HG02938 (cell line): ENCODE measurements around the gene ZNF74.

Experiments used
- ATAC-seq: cut with Tn5 transposase; IDR thresholded peaks from one replicate; pipeline ENCODE4 v1.9.1; 2021; ENCODE audit warnings: mild to moderate bottlenecking, moderate library complexity; ENCODE audit not compliant: unreplicated experiment

Gene ZNF74

DNA sequence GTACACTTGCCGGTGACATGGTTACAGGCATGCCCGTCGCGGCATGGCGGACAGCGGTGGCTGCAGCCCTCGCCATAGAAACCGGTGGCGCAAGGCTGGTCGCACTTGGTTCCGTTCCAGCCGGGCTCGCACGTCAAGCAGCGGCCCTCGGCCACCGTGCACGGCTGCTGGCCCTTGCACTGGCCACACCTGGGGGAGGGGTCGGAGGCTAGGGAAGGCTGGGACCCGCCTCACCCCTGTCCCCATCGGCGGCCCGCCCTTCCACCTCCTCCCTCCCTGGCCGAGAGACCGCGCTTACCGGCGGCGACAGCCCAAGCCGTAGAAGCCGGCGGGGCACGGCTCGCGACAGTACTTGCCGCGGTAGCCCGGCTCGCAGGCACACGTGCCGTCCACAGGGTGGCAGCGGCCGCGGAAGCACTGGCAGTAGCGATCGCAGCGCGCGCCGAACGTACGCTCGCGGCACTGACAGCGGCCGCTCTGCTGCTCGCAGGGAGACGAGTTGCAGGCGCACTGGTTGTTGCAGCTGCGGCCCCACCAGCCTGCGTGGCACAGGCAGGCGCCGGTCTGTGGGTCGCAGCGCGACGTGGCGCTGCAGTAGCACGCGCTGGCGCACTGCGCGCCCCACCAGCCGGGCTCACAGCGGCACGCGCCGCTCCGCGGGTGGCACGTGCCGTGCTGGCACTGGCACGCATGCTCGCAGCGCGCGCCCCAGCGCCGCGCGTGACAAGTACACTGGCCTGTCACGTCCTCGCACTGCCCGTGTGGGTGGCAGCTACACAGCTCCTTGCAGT is 37.0 kb downstream of the ZNF74 start:
- no peak for ATAC-seq

DNA sequence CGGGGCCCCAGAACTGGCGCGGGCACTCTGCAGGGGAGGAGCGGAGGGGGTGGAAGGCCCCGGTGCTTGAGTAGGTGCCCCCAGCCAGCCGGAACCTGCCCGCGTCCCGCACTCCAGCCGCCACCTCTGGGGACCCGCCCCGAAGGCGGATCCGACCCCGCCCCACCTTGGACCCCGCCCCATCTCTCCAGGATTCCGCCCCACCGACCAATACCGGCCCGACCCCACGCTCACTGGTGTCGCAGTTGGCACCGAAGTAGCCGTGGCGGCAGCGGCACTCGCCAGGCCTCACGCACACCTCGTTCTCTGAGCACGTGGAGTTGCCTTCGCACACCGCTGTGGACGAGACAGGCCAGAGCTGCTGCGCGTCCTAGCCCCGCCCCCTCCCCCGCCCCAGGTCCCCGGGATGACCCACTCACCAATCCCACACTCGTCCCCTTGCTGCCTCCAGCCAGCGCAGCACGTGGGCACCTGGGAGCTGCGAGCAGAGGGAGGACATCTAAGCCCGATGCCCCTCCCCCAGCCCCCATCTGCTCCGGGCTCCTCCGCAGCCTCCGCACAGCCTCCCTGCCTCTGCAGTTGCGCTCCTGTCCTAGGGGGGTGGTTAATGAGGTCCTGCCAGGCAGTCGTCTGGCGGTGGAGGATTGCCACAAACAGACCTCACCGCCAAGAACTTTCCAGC is 37.7 kb downstream of the ZNF74 start:
- ATAC-seq: no peak

DNA sequence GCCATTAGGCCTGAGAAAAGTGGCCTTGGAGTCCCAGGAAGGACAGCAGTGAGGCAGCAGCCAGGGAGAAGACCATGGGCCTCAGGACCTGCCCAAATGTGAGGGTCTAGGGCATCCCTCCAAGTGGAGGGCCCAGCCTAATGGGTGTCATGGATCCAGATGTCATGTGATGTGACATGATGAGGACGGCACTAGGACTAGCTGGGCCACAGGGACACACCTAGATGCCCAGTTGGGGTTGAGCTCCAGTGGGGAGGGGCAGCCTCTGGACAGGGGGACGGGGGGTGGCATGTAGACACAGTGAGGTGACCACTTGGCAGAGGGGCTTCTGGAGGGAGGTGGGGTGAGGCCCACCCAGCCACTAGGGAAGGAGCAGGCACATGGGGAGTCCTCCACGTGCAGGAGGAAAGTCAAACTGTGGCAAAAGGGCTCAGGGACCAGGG is 38.3 kb downstream of the ZNF74 start:
- ATAC-seq: no peak

DNA sequence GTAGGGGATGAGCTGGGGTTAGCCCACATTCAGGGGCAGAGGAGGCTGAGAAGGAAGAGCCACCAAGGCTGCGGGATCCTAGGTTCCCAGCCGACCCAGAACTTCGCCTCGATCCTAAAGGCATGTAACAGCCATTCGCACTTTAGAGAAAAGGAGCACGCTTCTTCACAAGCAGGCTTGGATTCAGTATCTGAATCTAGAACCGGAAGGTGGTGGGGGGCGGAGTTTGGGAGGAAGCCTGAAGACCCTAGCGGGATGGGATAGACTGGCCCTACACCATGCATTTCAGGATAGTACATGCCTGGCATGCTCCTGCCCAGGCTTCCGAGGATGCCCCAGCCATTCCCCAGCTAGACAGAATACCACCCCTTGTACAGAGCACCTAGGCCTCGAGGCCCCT is 39.2 kb downstream of the ZNF74 start:
- ATAC-seq: no peak

DNA sequence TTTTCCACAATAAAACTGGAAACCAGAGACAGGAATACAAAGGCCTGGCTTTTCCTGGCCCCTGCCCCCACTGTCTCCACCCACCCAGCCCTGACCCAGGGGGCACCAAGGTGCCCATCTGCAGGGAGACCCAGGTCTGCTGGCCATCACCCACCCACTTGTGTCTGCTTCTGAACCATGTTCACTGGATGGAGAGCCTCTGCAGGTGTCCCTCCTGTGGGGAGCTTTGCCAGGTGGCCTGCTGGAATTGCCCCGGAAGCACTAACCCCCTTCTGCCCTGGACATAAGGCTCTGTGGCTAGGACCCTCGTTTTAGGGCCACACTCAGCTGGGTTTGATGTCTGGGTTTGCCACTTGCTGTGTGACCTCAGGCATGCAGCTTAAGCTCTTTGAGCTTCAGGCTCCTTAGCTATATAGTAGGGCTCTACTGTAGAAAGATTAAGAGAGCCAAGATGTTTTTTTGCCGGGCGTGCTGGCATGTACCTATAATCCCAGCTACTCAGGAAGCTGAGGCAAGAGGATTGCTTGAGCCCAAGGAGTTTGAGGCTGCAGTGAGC is 39.8 kb downstream of the ZNF74 start:
- no peak for ATAC-seq

DNA sequence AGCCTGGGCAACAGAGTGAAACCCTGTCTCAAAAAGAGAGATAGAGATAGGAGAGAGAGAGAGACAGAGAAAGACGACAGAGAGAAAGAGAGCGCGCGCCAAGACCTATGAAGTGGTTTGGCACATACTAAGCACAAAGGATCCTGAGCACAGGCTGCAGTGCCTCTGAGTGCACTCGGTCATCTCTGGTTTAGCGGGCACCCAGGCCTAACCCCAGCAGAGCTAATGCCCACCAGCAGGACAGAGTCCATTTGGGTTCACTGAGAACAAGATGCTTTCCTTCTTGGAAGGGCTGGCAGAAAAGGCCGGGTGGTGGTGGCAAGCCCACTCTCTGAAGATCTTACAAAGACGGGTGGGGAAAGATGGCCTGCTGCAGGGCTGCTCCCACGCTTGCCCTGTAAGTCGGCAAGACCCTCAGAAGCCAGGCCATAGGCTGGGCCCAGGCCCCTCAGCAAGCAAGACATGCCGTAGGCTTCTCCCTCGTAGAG is 40.4 kb downstream of the ZNF74 start:
- ATAC-seq: no peak

DNA sequence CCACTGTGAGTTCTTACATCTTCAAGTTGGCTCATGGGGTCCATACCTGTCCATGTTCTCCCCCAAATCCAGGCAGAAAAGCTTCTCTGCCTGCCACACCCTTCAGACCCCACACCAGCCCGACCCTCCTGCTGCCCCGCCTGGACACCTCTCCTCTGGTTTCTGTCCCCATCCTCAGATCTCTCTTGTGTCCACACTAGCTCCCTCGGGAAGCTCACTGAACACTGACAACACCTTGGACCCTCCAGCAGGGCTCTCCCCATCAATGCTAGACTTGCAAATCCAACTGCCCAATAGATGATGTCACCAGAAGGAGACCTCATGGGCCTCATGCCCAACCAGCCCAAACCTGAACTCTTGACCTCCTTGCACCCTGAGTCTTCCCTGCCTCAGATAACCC is 40.8 kb downstream of the ZNF74 start:
- no peak for ATAC-seq

DNA sequence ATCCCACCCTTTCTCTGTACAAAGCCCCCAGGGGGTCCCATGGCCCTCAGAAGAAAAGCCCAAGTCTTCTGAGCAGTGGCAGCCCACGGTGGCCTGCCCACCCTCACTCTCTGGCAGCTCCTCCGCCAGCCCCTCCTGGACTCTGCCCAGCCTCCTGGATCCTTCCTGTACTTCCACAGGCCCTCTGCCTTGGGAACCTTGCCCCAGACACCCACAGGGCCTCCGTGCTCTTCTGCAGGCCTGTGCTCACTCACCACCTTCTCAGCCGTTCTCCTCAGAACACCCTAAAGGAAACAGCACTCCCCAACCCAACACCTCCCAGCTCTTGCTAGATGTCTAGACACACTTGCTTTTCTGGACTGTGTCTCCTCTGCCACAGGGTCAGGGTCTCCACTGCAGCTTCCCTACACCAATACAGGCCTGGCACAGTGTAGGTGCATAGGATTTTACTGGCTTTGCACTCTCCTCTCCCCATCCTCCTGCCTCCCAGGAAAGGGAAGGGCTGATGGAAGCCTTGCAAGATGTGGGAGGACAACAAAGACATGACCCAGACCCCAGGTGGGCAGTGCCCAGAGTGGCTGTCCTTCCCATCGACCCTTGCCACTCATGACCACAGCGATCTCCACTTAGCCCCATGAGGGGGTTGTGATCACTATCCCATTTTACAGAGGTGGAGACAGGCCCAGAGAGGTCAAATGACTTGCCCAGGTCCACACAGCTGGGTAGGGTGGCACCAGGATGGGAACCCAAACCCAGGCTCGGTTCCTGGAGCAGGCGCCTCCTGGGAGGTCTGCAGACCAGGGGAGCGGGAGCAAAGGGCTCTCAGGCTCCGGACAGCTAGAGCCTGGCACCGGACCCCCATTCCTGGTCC is 41.7 kb downstream of the ZNF74 start:
- no peak for ATAC-seq

DNA sequence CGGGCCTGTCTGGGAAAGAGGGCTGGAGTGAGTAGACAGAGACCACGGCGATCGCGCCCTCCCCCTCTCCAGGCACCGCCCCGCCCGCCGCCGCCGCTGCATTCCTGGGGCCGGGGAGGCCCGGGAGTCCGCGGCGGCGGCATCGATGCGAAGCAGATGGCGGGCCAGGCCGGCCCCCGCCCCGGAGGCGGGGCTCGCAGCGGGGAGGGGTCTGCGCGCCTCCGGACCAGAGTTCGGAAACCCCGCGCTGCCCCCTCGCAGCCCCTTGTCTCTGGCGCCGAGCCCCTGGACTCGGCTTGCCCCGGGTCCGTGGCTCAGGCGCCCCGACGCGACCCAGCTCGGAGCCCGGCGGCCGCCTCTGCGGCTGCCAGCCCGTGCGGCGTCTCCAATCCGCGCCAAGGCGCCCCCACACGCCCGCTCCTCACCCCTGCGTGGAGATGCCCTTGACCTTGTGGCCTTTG is 42.4 kb downstream of the ZNF74 start:
- ATAC-seq: no peak

DNA sequence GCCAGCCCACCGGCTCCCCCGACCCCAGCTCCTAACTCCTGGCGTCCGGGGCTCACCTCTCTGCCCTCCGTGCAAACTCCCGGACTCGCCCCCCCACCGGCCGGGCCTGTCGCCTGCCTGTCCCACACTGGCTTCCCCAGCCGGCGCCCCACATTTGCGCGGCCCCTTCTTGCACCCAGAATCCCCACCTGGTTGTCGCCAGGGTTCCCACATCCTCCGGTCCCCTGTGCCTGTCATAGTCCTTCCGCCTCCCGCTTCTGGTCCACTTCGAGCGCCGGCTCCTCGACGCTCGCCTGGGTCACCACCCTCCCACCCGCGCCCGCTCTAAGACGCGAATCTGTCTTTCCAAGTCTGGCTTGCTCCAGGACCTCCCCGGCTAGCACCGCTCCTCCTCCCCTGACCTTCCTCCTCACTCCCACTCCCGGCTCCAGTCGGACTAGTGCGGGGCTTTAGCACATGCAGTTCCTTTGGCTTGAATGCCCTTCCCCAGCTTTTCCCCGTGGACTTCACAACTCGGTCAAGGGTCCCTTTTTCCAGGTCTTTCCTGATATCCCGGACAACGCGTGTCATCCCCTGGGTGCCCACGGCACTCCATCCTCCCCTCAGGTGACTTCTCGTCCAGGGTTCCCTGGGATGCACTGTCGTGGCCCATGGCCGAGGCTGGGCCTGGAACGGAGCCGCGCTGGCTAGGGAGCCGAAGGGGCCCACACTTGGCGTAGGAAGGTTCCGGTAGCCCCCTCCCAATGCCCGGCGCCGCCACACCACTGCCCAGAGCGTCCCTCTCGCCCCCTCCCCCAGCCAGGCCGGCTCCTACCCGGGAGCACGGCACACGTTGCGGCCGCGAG is 43.0 kb downstream of the ZNF74 start:
- no peak for ATAC-seq

DNA sequence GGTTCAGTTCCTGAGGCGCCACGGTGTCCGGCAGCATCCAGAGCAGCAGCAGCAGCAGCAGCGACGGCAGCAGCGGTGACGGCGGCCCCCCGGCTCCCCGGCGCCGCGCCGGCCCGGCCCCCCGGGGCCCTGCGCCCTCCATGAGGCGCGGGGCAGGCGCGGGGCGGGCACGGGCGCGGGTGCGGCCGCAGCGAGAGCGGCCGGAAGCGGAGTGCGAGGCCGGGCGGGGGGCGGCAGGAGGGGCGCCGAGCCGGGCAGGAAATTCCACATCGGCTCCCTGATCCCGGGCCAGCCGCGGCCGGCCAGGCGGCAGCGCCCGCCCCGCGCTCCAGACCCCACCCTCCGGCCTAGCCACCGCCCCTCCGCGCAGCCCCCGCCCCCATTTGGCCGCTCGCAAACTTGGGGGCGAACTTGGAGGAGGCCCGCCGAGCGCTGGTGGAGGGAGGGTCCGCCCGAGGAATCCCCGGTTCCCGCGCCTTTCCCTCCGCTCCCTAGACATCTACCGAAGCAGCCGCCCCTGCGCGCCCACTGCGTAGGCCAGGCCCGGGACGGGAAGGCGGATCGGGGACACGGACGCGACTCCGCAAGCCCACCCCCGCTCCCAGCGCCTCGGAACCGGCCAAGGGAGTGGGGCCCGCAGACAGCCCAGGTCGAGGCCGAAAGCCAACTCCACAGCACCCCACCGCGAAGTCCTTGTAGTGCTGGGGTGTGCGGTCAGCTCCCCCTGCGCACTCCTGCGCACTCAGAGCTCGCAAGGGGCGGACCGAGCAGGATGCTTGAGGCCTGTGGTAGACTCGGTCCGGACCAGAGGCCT is 43.9 kb downstream of the ZNF74 start, which contains the start of gene SCARF2:
TSS of gene SCARF2 (minus strand) at position 213 of the 814 bp plus-strand sequence. CDS start at position 142, 71 bp downstream.
- no peak for ATAC-seq

DNA sequence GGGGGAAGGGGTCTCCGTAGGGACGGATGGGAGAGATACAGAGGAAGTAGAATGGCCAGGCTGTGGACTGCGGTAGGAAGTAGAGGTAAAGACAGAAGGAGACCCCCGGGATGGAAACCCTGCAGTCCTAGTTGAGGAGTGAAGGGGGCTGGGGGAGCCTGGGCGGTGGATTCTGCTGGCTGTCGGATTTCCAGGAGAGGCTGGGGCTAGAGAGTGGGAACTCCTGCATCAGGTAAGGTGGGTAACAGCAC is 44.4 kb downstream of the ZNF74 start:
- ATAC-seq: no peak

DNA sequence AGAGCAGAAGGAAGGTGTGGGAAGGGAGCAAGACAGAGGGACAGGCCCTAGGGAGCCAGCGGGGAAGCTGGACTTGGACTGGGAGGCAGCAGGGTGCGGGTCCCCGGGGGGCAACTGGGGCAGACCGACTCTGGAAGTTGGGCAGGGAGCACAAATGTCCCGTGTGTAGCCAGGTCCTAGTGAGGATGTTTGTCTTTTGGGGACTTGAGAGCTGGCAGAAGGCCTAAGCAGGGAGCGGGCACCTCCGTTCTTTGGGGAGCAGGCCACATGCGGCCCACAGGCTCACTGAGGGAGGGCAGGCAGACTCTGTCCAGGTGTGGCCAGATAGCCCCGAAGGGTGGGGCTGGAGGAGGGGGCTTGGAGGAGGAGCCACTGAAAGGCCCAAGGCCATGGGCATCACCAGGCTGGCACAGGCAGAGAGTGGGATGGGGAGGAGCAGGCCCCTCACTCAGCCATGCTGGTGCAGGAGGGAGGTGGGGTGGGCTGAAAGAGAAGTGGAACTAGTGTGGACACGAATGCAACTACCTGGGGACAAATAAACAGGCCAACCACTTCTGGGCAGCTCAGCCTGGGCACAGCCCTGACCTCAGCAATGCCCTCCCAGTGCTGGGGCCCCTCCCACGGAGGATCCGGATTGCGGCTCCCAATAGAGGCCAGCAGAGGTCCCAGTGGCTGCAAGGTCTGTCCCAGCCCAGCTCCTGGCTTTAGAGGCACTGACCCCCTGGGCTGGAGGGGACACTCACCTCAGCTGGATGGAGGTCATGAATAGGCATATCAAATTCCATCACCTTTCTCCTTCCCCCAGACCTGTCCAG is 44.9 kb downstream of the ZNF74 start:
- ATAC-seq: no peak

DNA sequence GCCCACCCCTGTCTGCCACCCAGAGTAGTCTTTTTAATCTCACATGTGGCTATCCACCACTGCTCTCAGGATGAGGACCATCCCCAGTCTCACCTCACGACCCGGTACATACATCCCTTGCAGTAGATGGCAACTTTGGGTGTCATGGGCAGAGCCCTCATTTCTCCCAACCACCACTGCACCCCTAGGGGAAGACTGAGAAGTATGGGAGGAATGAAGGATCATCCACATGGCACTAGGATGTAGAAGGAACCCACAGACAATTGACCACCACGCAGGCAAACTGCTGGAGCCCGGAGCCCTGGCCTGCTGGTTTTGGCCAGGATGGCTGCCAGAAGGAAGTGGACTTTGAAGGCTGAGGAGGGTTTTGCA is 45.6 kb downstream of the ZNF74 start:
- no peak for ATAC-seq

DNA sequence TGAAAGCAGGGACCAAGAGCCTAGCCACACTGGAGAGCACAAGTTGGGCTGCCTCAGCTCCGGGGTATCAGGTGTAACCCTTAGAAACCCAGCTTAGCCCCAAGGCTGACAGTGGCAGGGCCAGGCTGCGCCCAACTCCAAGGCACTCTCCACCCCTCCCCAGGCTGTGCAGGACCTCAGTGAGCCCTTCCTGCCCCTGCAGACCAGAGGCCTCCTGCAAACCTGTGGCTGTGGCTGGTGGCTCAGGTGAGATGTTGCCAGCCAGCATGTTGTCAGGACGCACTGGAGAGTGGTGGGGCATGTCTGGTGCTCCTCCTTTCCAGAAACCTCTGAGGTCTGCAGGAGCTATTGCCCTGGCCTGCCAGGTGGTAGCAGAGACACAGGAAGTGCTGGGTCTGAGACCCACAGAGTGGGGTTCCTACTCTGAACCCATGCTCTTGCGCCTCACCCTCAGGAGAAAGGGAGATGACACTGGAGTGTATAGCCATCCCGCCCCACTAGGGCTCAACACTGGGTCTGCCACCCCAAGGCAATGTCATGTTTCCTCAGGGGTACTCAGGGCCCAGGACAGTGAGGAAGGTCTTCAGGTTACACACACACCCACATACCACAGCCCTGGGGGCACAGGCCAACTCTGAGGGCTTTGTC is 46.1 kb downstream of the ZNF74 start:
- no peak for ATAC-seq

DNA sequence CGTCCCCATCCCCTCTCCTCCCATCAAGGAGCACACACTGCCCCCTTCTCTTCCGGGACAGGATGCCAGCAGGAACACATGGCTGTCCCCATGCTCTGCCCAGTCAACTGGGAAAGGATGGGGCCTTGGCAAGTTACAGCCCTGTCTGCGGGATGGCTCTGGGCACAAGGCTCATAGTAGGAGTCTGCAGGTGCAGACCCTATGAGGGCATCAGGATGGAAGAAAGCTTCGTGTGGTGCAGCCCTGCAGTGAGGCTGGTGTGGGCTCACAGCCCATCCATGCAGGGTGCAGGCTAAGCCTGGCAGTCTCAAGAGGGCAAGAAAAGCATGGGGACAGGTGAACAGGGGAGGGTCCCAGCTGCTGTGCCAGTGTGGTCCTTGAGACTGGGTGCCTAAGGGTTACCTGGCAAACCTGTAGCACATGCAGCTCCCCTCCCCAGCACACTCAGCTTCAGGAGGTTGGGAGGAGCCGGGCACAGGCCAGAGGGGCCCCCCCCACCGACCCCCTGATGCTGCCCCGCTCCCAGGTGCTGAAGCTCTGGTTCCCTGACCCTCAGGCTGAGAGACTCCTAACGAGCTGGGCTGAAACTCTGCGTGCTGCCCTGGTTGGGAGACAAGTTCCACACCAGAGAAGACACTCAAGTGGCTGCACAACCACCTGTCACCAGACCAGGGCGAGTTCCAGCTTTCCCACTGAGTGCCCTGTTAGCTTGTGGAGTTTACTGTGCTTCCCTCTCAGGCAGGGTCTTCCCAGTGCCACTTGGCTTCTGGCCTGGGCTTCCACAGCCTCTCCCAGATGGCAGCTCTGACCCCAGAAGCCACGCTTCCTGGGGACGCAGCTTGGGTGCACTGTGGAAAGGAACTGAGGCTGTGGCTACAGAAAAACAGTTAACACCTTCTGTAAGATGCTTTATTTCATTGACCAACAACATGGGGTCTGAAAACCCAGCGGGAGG is 47.0 kb downstream of the ZNF74 start:
- ATAC-seq: no peak
